GM18909 (cell line): ENCODE results near the gene TAS1R3.

ENCODE experiments used
- ATAC-seq: cut with Tn5 transposase; IDR thresholded peaks from one replicate; pipeline ENCODE4 v1.9.1; 2021; ENCODE audit warnings: mild to moderate bottlenecking; ENCODE audit not compliant: unreplicated experiment, poor library complexity

The TAS1R3 gene

GRCh38 chr1:1335792-1336248 is 4.7 kb downstream of the TAS1R3 start:
- no peak for ATAC-seq

GRCh38 chr1:1336446-1336845 is 5.4 kb downstream of the TAS1R3 start:
- ATAC-seq: no peak

DNA sequence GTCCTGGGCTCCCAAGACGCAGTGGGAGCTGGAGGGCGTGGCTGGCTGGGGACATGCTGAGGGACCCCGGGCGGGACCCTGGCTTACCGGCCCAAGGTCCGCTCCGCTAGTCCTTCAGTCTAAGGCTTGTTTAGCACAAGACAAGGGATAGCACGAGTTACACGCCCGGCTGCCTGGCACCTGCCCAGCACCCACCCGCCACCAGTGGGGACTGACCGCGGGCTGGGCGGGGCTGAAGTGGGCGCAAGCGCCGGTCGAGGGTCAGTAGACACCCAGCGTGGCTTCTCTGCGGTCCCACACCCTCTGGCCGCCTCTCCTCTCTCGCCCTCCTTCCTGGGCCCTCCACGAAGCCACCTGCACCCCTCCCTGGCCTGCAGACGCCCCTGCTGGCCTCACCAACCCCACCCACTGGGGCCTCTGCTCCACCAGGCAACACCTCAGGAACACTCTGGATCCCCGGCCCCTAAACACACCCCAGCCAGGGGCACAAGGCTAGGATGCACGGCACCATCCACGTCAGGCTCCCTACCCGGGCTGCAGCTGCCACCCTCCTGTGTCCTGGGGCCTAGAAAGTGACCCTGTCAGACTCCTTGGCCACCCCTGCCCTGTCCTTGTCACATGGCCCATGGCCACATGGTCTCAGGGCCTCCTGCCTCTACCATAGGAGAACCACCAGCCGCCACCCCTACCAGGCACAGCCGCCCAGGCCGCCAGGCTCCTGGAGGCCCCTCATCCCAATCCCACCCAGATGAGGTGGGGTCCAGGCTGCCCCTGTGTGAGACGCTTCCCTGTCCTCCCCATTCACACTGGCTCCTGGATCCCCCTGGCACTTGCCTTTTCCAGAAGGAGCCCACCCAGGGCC is 6.1 kb downstream of the TAS1R3 start:
- ATAC-seq: no peak

- ATAC-seq: no peak
These were observed 6.7 kb downstream of the TAS1R3 start for GRCh38 chr1:1337793-1338147.

GRCh38 chr1:1338278-1338677 is 7.2 kb downstream of the TAS1R3 start:
- no peak for ATAC-seq

GRCh38 chr1:1340185-1340584 is 9.1 kb downstream of the TAS1R3 start:
- ATAC-seq: no peak

DNA sequence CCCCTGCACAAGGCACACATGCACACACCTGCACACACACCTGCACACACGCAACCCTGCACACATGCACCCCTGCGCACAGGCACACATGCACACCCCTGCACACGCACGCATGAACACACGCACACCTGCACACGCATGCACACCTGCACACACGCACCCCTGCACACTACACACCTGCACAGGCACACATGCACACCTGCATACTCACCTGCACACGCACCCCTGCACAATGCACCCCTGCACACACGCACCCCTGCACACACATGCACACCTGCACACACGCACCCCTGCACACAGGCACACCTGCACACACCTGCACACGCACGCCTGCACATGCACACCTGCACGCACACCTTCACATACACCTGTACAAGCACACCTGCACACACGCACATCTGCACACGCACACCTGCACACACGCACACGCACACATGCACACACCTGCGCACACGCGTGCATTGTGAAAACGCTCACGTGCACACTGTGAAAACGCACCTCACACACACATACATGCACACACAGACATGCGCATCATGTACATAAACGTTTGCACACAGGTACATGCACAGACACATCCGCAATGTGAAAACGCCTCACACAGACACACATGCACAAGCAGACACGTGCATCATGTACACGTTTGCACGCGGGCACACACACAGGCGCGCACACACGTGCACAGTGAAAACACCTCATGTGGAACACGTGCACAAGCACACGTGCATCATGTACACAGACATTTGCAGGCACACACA is 9.9 kb downstream of the TAS1R3 start:
- ATAC-seq: no peak

- ATAC-seq: no peak
These were observed 10.5 kb downstream of the TAS1R3 start for GRCh38 chr1:1341549-1342021.

GRCh38 chr1:1342061-1342562 is 11.0 kb downstream of the TAS1R3 start:
- ATAC-seq: no peak

GRCh38 chr1:1342584-1343115 is 11.6 kb downstream of the TAS1R3 start:
- no peak for ATAC-seq

GRCh38 chr1:1343811-1344421 is 12.8 kb downstream of the TAS1R3 start:
- no peak for ATAC-seq

DNA sequence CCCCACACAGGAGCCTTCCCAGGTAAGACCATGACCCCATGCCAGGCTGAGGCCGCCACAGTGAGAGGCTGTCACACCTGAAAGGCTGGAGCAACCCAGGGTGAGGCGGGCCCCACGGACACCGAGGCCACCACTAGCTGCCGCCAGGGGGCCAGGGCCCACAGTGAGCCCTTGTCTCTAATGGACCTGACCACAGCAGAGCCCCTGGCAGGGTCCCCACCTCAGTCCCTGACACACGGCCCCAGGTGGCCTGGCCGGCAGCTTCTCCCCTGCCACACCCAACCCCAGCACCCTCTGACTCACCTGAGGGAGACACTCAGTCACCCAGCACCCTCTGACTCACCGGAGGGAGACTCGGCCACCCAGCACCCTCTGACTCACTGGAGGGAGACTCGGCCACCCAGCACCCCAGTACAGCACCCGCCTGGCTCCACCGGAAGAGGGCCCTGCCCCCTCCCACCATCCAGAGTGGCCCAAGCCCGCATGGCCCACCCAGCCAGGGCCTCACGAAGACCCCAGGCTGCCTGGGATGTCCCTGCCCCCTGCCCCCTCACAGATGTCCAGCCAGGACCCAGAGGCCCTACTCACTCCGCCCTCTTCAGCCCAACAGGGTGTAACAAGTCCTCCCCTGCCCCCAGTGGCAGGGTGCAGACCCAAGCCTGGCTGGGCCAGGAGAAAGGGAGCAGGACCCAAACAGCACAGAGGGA is 13.7 kb downstream of the TAS1R3 start:
- no peak for ATAC-seq

DNA sequence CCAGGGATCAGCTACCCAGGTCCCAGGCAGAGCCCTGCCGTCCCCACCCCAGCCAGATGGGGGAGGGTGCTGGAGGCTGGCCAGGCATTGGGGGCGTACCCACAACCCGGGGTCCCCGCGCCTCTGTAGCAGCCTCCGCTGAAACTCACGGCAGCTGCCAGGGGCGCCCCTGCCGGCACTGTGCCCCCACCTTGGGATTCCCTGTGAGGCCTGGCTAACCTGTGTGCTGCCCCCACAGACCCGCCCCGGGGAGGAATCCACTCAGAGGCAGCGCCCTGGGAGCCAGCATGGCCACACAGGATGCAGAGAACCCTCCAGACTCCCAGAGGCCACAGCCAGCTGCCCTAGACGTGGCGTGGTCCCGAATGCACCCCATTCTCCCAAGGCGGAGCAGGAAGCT is 14.3 kb downstream of the TAS1R3 start:
- ATAC-seq: no peak

DNA sequence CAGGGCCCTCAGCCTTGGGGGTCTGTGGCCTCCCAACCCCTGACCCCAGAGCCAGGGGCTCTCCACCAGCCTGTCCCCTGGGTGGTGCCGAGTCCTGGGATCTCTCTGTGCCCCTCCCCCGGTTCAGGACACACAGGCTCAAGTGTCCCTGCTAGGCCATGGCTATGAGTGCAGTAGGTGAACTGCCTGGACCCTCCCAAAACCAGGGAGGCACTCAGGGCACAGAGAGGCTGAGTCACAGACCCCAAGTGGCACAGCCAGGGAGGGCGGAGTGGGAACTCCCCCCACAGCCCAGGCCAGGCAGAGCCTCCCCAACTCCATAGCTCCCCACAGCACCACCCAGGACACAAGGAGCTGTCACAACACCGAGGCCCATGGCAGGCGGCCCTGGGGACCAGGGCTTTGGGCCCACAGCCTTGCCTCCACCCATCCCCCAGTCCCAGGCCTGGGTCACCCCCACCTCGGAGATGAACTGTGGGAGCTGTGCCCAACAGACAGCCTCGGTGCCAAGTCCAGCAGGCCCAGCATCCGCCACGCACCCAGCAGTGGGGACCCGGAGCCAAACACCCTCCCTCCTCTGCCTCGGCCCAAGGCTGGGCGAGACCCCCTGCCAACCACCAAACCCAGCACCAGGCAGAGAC is 14.9 kb downstream of the TAS1R3 start:
- ATAC-seq: no peak

GRCh38 chr1:1346501-1346890 is 15.4 kb downstream of the TAS1R3 start:
- ATAC-seq: no peak

- no peak for ATAC-seq
These were observed 16.0 kb downstream of the TAS1R3 start for GRCh38 chr1:1347026-1347595.

- ATAC-seq: no peak
These were observed 16.8 kb downstream of the TAS1R3 start for GRCh38 chr1:1347663-1348419.

GRCh38 chr1:1348420-1349255 is 17.6 kb downstream of the TAS1R3 start:
- peak; percentile 30 for ATAC-seq
